SU-DHL-6 (cell line): ENCODE measurements around the gene CACNA2D4.

Source experiments
- CTCF ChIP-seq: fragments of 200-600 bp; sonication (generic); IDR thresholded peaks from one replicate; pipeline ENCODE4 v1.5.1; 2017; ENCODE audit warnings: antibody characterized with exemption, mild to moderate bottlenecking, low read length, moderate library complexity; ENCODE audit not compliant: insufficient read depth, poor library complexity, severe bottlenecking
- EZH2phosphoT487 ChIP-seq: fragments of 200-600 bp; sonication (generic), shearing (Covaris generic); conservative IDR thresholded peaks from 2 replicates; pipeline ENCODE4 v1.6.1; 2018; ENCODE audit warnings: mild to moderate bottlenecking, antibody characterized with exemption, low read length, moderate library complexity, mixed read lengths

GRCh38 chr12:1841586-1842182 lies 76.8 kb downstream of the CACNA2D4 start:
- TF ChIP-seq CTCF, result no peak
- no peak for TF ChIP-seq EZH2phosphoT487
